K562 (cell line): Measurements from ENCODE around the gene SAP30L. TPM values are rescaled to one million over a fixed set of nuclear protein-coding genes. Genes with fewer than 3 reads are reported as not detected.

Experiments
- ATAC-seq: fragments of 200-7000 bp; cut with Tn5 transposase; 3 replicates; pipeline ENCODE4 v1.9.1; 2020; ENCODE audit warnings: moderate library complexity
- BruUV-seq: library from RNA; stranded (reverse); fragments of 400-500 nt; replicated peaks from 2 replicates; lab custom pipeline; 2021; lab: Mats Ljungman, UMichigan
- CTCF ChIA-PET: fragments of 300-600 bp; formaldehyde crosslinking; extraction: SDS; loops from one replicate; lab custom pipeline; 2021; ENCODE audit warnings: low intra/inter-chr PET ratio; lab: Yijun Ruan, JAX
- POLR2A ChIA-PET: fragments of 300-600, 350-650 bp; sonication (Branson Sonifier 250); formaldehyde crosslinking; extraction: SDS; loops from one replicate; lab custom pipeline; 2021; ENCODE audit warnings: antibody characterized with exemption, inconsistent platforms; lab: Yijun Ruan, JAX
- DNase-seq, 4 experiments: peaks; one replicate each; pipeline versions ENCODE4 v3.0.0 to v3.0.0-alpha.2; 2011 to 2018; ENCODE audit warnings: low spot score in 3 of 4, mixed read lengths in 3 of 4; ENCODE audit errors: extremely low read depth in 1 of 4
- FAIRE-seq: peaks from 2 replicates; lab custom pipeline; 2011; peaks lifted over from hg19 to GRCh38; lab: Jason Lieb, UNC
- H2AFZ ChIP-seq: 2 replicates; pipeline ENCODE4 v1.6.0; 2011; ENCODE audit warnings: low read depth, low read length, control low read depth, inconsistent platforms
- H3K27ac ChIP-seq: fragments of 200-600 bp; 3 replicates; pipeline ENCODE4 v1.8.0; 2011; ENCODE audit warnings: low read depth, mild to moderate bottlenecking, control low read depth, inconsistent platforms, low read length, moderate library complexity, mixed read lengths; ENCODE audit errors: extremely low read depth
- H3K27me3 ChIP-seq, 2 experiments: fragments of 300-600 bp in 1 of 2; 2 replicates in 1 of 2; 3 replicates in 1 of 2; pipeline versions ENCODE4 v1.6.0 to v1.8.0; 2011; ENCODE audit warnings: inconsistent platforms in 2 of 2, low read length in 2 of 2, mild to moderate bottlenecking in 1 of 2, mixed read lengths in 1 of 2, moderate library complexity in 1 of 2; ENCODE audit not compliant: control insufficient read depth in 2 of 2, insufficient read depth in 2 of 2
- H3K36me3 ChIP-seq: fragments of 300-600 bp; 3 replicates; pipeline ENCODE4 v1.8.0; 2011; ENCODE audit warnings: mild to moderate bottlenecking, low read length, inconsistent platforms; ENCODE audit not compliant: control insufficient read depth, insufficient read depth
- H3K4me1 ChIP-seq, 2 experiments: fragments of 200-600 bp in 1 of 2; replicated peaks in 1 of 2; 2 replicates in 1 of 2; 3 replicates in 1 of 2; pipeline versions ENCODE4 v1.5.1 to v1.8.0; 2011; ENCODE audit warnings: inconsistent platforms in 2 of 2, low read length in 2 of 2, mild to moderate bottlenecking in 1 of 2, mixed read lengths in 1 of 2, moderate library complexity in 1 of 2; ENCODE audit not compliant: control insufficient read depth in 2 of 2, insufficient read depth in 2 of 2
- H3K4me2 ChIP-seq: 2 replicates; pipeline ENCODE4 v1.6.1; 2011; ENCODE audit warnings: low read length, control low read depth, inconsistent platforms, mixed read lengths; ENCODE audit not compliant: insufficient read depth
- H3K4me3 ChIP-seq: fragments of 200-600 bp; sonication (generic), shearing (Covaris generic); 2 replicates; pipeline ENCODE4 v1.5.1; 2016; ENCODE audit warnings: control low read depth, inconsistent platforms
- H3K79me2 ChIP-seq: fragments of 200-600 bp; 3 replicates; pipeline ENCODE4 v1.8.0; 2011; ENCODE audit warnings: low read length, inconsistent platforms; ENCODE audit not compliant: control insufficient read depth, insufficient read depth
- H3K9ac ChIP-seq, 2 experiments: 2 replicates each; pipeline versions ENCODE4 v1.6.0 to v1.6.1; 2011; ENCODE audit warnings: low read depth in 2 of 2, low read length in 2 of 2, control low read depth in 1 of 2, inconsistent platforms in 1 of 2, mild to moderate bottlenecking in 1 of 2, mixed read lengths in 1 of 2; ENCODE audit not compliant: insufficient read depth in 1 of 2
- H3K9me1 ChIP-seq: one replicate; pipeline ENCODE4 v1.6.0; 2011; ENCODE audit warnings: inconsistent platforms, mild to moderate bottlenecking, low read length, moderate library complexity; ENCODE audit not compliant: control insufficient read depth, insufficient read depth
- H3K9me3 ChIP-seq: replicated peaks from 2 replicates; pipeline ENCODE4 v1.5.1; 2011; ENCODE audit warnings: low read depth, low read length, inconsistent platforms; ENCODE audit not compliant: control insufficient read depth, insufficient read depth
- H4K20me1 ChIP-seq: replicated peaks from 2 replicates; pipeline ENCODE4 v1.6.1; 2011; ENCODE audit warnings: low read length, inconsistent platforms, mixed read lengths; ENCODE audit not compliant: control insufficient read depth, insufficient read depth
- CBX2 ChIP-seq: fragments of 200-600 bp; sonication (generic); IDR thresholded peaks from one replicate; pipeline ENCODE4 v1.6.1; 2012; ENCODE audit warnings: mild to moderate bottlenecking, low read length, inconsistent platforms; ENCODE audit not compliant: insufficient read depth, poor library complexity, severe bottlenecking
- JUN ChIP-seq, 2 experiments: sonication (generic) in 1 of 2; formaldehyde crosslinking in 1 of 2; IDR thresholded peaks; 2 replicates each; pipeline versions ENCODE4 v1.6.1 to v1.8.0; 2012 to 2022; ENCODE audit warnings: borderline replicate concordance in 2 of 2, mild to moderate bottlenecking in 2 of 2, improper control_type of control experiment in 1 of 2, low read depth in 1 of 2, low read length in 1 of 2, missing genetic modification reagents in 1 of 2
- MIER1 ChIP-seq: fragments of 450-650 bp; IDR thresholded peaks from 2 replicates; pipeline ENCODE4 v1.6.1; 2016; ENCODE audit warnings: antibody characterized with exemption, mild to moderate bottlenecking, low read depth
- MYC ChIP-seq, 2 experiments: fragments of 250-450 bp in 1 of 2; sonication (Bioruptor Pico) in 1 of 2; IDR thresholded peaks; 2 replicates each; pipeline versions ENCODE4 v1.5.1 to v1.6.1; 2012 to 2021; ENCODE audit warnings: low read depth in 2 of 2, borderline replicate concordance in 1 of 2, improper control_type of control experiment in 1 of 2, low read length in 1 of 2, mild to moderate bottlenecking in 1 of 2, moderate library complexity in 1 of 2
- NELFE ChIP-seq: IDR thresholded peaks from 2 replicates; pipeline ENCODE4 v1.6.1; 2011; ENCODE audit warnings: mild to moderate bottlenecking; ENCODE audit not compliant: insufficient read depth, insufficient read length
- OTX1 ChIP-seq: fragments of 450-650 bp; formaldehyde crosslinking; IDR thresholded peaks from 2 replicates; pipeline ENCODE4 v1.4.0; 2022; ENCODE audit warnings: mild to moderate bottlenecking
- PTRF ChIP-seq: fragments of 450-650 bp; IDR thresholded peaks from 2 replicates; pipeline ENCODE4 v1.6.1; 2016; ENCODE audit warnings: mild to moderate bottlenecking, missing genetic modification characterization, missing compliant biosample characterization
- SAFB2 ChIP-seq: fragments of 200-400 bp; formaldehyde crosslinking; IDR thresholded peaks from 2 replicates; pipeline ENCODE4 v1.6.1; 2018; ENCODE audit warnings: borderline replicate concordance, low read length, low read depth, moderate library complexity; ENCODE audit not compliant: severe bottlenecking
- SMARCB1 ChIP-seq: IDR thresholded peaks from 2 replicates; pipeline ENCODE4 v1.6.1; 2011; ENCODE audit warnings: improper control_type of control experiment, low read depth; ENCODE audit not compliant: insufficient read length
- ZNF518B ChIP-seq: fragments of 250-450 bp; sonication (Bioruptor Pico); IDR thresholded peaks from 2 replicates; pipeline ENCODE4 v1.5.0; 2021; ENCODE audit warnings: mild to moderate bottlenecking, moderate library complexity
- WGBS: fragments of 100-300 bp; shearing (Covaris generic); methylation state at CpG from one replicate; pipeline ENCODE4 v1.1.6; 2016; ENCODE audit warnings: low coverage, mixed read lengths; ENCODE audit not compliant: insufficient coverage; ENCODE audit errors: missing lambda C conversion rate; 5-methylcytosine and 5-hydroxymethylcytosine counted together
- in situ Hi-C: fragments of 300-500 bp; cut with MboI; formaldehyde crosslinking; loops from 4 replicates; pipeline ENCODE4 v1.15.0; 2018; ENCODE audit warnings: inconsistent platforms, mixed read lengths
- intact Hi-C: fragments of 100-400 bp; cut with micrococcal nuclease; formaldehyde crosslinking; loops from 2 replicates; pipeline ENCODE4 v1.14.2; 2022
- polyA plus RNA-seq, 8 experiments: library from polyadenylated mRNA; depleted of rRNA in 4 of 8; stranded (reverse) in 5 of 8; unstranded in 3 of 8; fragments of >200 nt; fragmentation: Nextera tagmentation in 2 of 8; fragmentation: Illumina TruSeq in 1 of 8; extraction: Ambion mirVana in 2 of 8; extraction: Trizol in 1 of 8; gene quantifications; 2 replicates each; pipeline versions ENCODE4 v1.2.1 to v1.2.3, GENCODE V29; 2011 to 2014; ENCODE audit warnings: inconsistent platforms in 1 of 8, missing spikeins in 1 of 8
- total RNA-seq, 7 experiments: library from RNA; depleted of rRNA in 6 of 7; stranded (reverse); fragments of >200 nt in 6 of 7; fragmentation: Illumina TruSeq in 2 of 7; extraction: Trizol in 2 of 7; gene quantifications; 2 replicates each; pipeline versions ENCODE4 v1.2.1 to v1.2.3, GENCODE V29; 2011 to 2021; ENCODE audit warnings: low replicate concordance in 1 of 7

Gene SAP30L
- total and polyA plus RNA-seq, 9 of the 15 experiments (the other 6 are each of a cell fraction or from before 2014, with no cell fraction given) = 5.1 to 33.6 (median 28.1) TPM

GRCh38 chr5:154459015-154459414, 13.2 kb downstream of the SAP30L start:
- no peaks in the 10 kb centered on the region for H3K27me3 ChIP-seq
- no peak overlapping the region for H3K9ac ChIP-seq
- no peak for FAIRE-seq
- H3K36me3 ChIP-seq = peaks cover 25% of the 10 kb centered on the region; the same call in 2 of the 3 replicates
- intact Hi-C loops = no loop called here
- no peak for DNase-seq
- no peaks in the 10 kb centered on the region for H3K9me1 ChIP-seq
- H3K79me2 ChIP-seq = no peaks in the 10 kb centered on the region
- no peak for ATAC-seq
- WGBS = 21% methylated on average over 3 of the region's 3 CpGs
- no peaks in the 10 kb centered on the region for H4K20me1 ChIP-seq
- CTCF ChIA-PET = interaction anchor here (0.7 kb wide), 1 partner anchor 8 kb away, joined by 3 read pairs; no protein-coding TSS in a partner anchor
- no peaks in the 10 kb centered on the region; a peak in 1 of 5 replicates for H3K4me1 ChIP-seq
- H3K4me2 ChIP-seq = no peak overlapping the region
- POLR2A ChIA-PET = interaction anchor here (2.5 to 3.0 kb wide), 2 partner anchors 8 to 11 kb away, joined by 8 to 10 read pairs; no protein-coding TSS in a partner anchor
- H3K27ac ChIP-seq = no peak overlapping the region
- H2AFZ ChIP-seq = no peak overlapping the region
- BruUV-seq = no TSS peak
- H3K9me3 ChIP-seq = no peaks in the 10 kb centered on the region; the same call in 1 of the 2 replicates
- in situ Hi-C loops = no loop called here
- H3K4me3 ChIP-seq = no peak overlapping the region
- TF ChIP-seq OTX1 (CRISPR knock-in tag) = no peak

GRCh38 chr5:154460172-154460571, 14.4 kb downstream of the SAP30L start:
- Histone ChIP-seq H3K4me1 (no peaks in the 10 kb centered on the region; a peak in 1 of 5 replicates), H3K4me3 (no peak overlapping the region), H3K9ac (no peak overlapping the region), H2AFZ (no peak overlapping the region), H3K79me2 (no peaks in the 10 kb centered on the region), H4K20me1 (no peaks in the 10 kb centered on the region), H3K36me3 (peaks cover 18% of the 10 kb centered on the region; the same call in 2 of the 3 replicates), H3K27me3 (peaks cover 0 to 4% of the 10 kb centered on the region in 2 experiments; a peak in 1 of 5 replicates), H3K4me2 (no peak overlapping the region), H3K9me3 (no peaks in the 10 kb centered on the region; the same call in 1 of the 2 replicates), H3K27ac (no peak overlapping the region), H3K9me1 (no peaks in the 10 kb centered on the region)
- DNase-seq = no peak
- ATAC-seq = no peak
- CTCF ChIA-PET = no interaction called here
- 20% methylated on average over 4 of the region's 4 CpGs for WGBS
- in situ Hi-C loops (no loop called here), intact Hi-C loops (no loop called here)
- no TSS peak for BruUV-seq
- FAIRE-seq = no peak
- POLR2A ChIA-PET = interaction anchor here (0.6 to 3.0 kb wide), 3 partner anchors 9 to 143 kb away, joined by 3 to 10 read pairs (median 4); no protein-coding TSS in a partner anchor
- TF ChIP-seq JUN (IDR thresholded peaks at IDR 0.05; ENCODE audit: borderline replicate concordance, low read depth, low read length) (no peak), JUN (CRISPR knock-in tag; IDR thresholded peaks at IDR 0.05; ENCODE audit: borderline replicate concordance) (no peak), SAFB2 (no peak), MIER1 (no peak), SMARCB1 (no peak), NELFE (no peak), PTRF (tag) (no peak), CBX2 (no peak), ZNF518B (CRISPR knock-in tag) (no peak), MYC (IDR thresholded peaks at IDR 0.05; ENCODE audit: low read depth, low read length) (no peak), MYC (CRISPR knock-in tag; IDR thresholded peaks at IDR 0.05; ENCODE audit: borderline replicate concordance, low read depth) (no peak)
